Endodermal cell (in vitro differentiated cells): Measurements from ENCODE around the gene USP50. TPM values are rescaled to one million over a fixed set of nuclear protein-coding genes. Genes with fewer than 3 reads are reported as not detected.

Experiments
- DNase-seq: peaks from one replicate; pipeline ENCODE4 v3.0.0-alpha.2; 2017
- H3K27ac ChIP-seq: 2 replicates; pipeline ENCODE4 v1.5.1; 2013; ENCODE audit warnings: mild to moderate bottlenecking, low read depth, low read length, moderate library complexity
- H3K27me3 ChIP-seq: 2 replicates; pipeline ENCODE4 v1.6.1; 2013; ENCODE audit warnings: mild to moderate bottlenecking, low read length, moderate library complexity; ENCODE audit not compliant: insufficient read depth, control insufficient read depth, poor library complexity, severe bottlenecking
- H3K36me3 ChIP-seq: 2 replicates; pipeline ENCODE4 v1.7.0; 2013; ENCODE audit warnings: mild to moderate bottlenecking, low read length, moderate library complexity; ENCODE audit not compliant: control insufficient read depth, insufficient read depth
- H3K4me1 ChIP-seq: one replicate; pipeline ENCODE4 v1.7.0; 2013; ENCODE audit warnings: low read length; ENCODE audit not compliant: control insufficient read depth, insufficient read depth
- H3K4me3 ChIP-seq: 2 replicates; pipeline ENCODE4 v1.5.1; 2013; ENCODE audit warnings: mild to moderate bottlenecking, low read length, moderate library complexity
- H3K9ac ChIP-seq: 2 replicates; pipeline ENCODE4 v1.6.1; 2013; ENCODE audit warnings: mild to moderate bottlenecking, low read length, moderate library complexity; ENCODE audit not compliant: poor library complexity, severe bottlenecking; ENCODE audit errors: extremely low read depth
- H3K9me3 ChIP-seq: 2 replicates; pipeline ENCODE4 v1.6.1; 2013; ENCODE audit warnings: mild to moderate bottlenecking, low read length, moderate library complexity; ENCODE audit not compliant: control insufficient read depth
- H3K27ac Mint-ChIP-seq: 2 replicates; pipeline ENCODE4 v1.8.0; 2020; ENCODE audit warnings: mixed read lengths
- H3K27me3 Mint-ChIP-seq: 2 replicates; pipeline ENCODE4 v1.8.0; 2021; ENCODE audit warnings: mild to moderate bottlenecking, mixed read lengths; ENCODE audit not compliant: insufficient read depth
- H3K36me3 Mint-ChIP-seq: 2 replicates; pipeline ENCODE4 v1.8.0; 2020; ENCODE audit warnings: low read depth, mixed read lengths
- H3K4me1 Mint-ChIP-seq: 2 replicates; pipeline ENCODE4 v1.8.0; 2020; ENCODE audit warnings: mixed read lengths
- H3K4me3 Mint-ChIP-seq: 2 replicates; pipeline ENCODE4 v1.8.0; 2020; ENCODE audit warnings: mild to moderate bottlenecking, moderate library complexity, mixed read lengths
- H3K9me3 Mint-ChIP-seq: 2 replicates; pipeline ENCODE4 v1.8.0; 2020; ENCODE audit warnings: mild to moderate bottlenecking, mixed read lengths
- CTCF ChIP-seq: fragments of 200-600 bp; sonication (generic); conservative IDR thresholded peaks from 2 replicates; pipeline ENCODE4 v1.5.0; 2021; ENCODE audit warnings: antibody characterized with exemption, mild to moderate bottlenecking
- WGBS, 2 experiments: methylation state at CpG; one replicate each; pipeline versions ENCODE4 v1.1.5 to v1.1.7; 2013; ENCODE audit warnings: missing lambda C conversion rate in 2 of 2, mixed read lengths in 1 of 2; ENCODE audit not compliant: insufficient coverage in 1 of 2, insufficient read length in 1 of 2; 5-methylcytosine and 5-hydroxymethylcytosine counted together
- total RNA-seq, 2 donors: library from RNA; stranded (reverse); fragmentation: NEBNext Ultra II Directional in 1 of 2; extraction: Animal tissue kit (Norgen Biotek cat#: 25700) in 1 of 2; gene quantifications; 2 replicates in 1 of 2; 3 replicates in 1 of 2; pipeline ENCODE4 v1.2.1, GENCODE V29; 2021

Gene USP50
- total RNA-seq, 2 donors from 2014 or later, result 2.1 to 4.6 TPM

- Mint-ChIP-seq H3K36me3 (peaks cover 67% of the 10 kb centered on the region), H3K27ac (no peak overlapping the region), H3K27me3 (no peaks in the 10 kb centered on the region), H3K9me3 (peaks cover 4% of the 10 kb centered on the region), H3K4me3 (no peak overlapping the region), H3K4me1 (no peaks in the 10 kb centered on the region)
- Histone ChIP-seq H3K27ac (no peak overlapping the region), H3K9ac (no peak overlapping the region), H3K27me3 (no peaks in the 10 kb centered on the region), H3K36me3 (peaks cover 79% of the 10 kb centered on the region), H3K4me3 (no peak overlapping the region), H3K4me1 (no peaks in the 10 kb centered on the region), H3K9me3 (peaks cover 10% of the 10 kb centered on the region)
- no peak for DNase-seq
- 89 to 100% methylated on average over 3 of the region's 3 CpGs for WGBS, 2 experiments
- TF ChIP-seq CTCF, result no peak
Observed at GRCh38 chr15:50485389-50485788, 61.1 kb downstream of the USP50 start.

GRCh38 chr15:50484781-50485180 is 61.7 kb downstream of the USP50 start:
- Mint-ChIP-seq H3K4me3 (no peak overlapping the region), H3K27me3 (no peaks in the 10 kb centered on the region), H3K4me1 (no peaks in the 10 kb centered on the region), H3K9me3 (peaks cover 4% of the 10 kb centered on the region), H3K27ac (no peak overlapping the region), H3K36me3 (peaks cover 64% of the 10 kb centered on the region)
- H3K9me3 ChIP-seq, result peaks cover 10% of the 10 kb centered on the region
- no peaks in the 10 kb centered on the region for H3K27me3 ChIP-seq
- H3K4me3 ChIP-seq, result no peak overlapping the region
- H3K36me3 ChIP-seq, result peaks cover 79% of the 10 kb centered on the region
- no peak for DNase-seq
- 98 to 100% methylated on average over 1 of the region's 1 CpG for WGBS, 2 experiments
- no peak for TF ChIP-seq CTCF
- no peak overlapping the region for H3K9ac ChIP-seq
- H3K4me1 ChIP-seq, result no peaks in the 10 kb centered on the region
- no peak overlapping the region for H3K27ac ChIP-seq

- Mint-ChIP-seq H3K9me3 (no peaks in the 10 kb centered on the region), H3K4me3 (no peak overlapping the region), H3K36me3 (peaks cover 57% of the 10 kb centered on the region), H3K27me3 (no peaks in the 10 kb centered on the region), H3K4me1 (no peaks in the 10 kb centered on the region), H3K27ac (no peak overlapping the region)
- no peaks in the 10 kb centered on the region for H3K4me1 ChIP-seq
- H3K9ac ChIP-seq, result no peak overlapping the region
- H3K27ac ChIP-seq, result no peak overlapping the region
- no peak overlapping the region for H3K4me3 ChIP-seq
- no peak for DNase-seq
- peaks cover 78% of the 10 kb centered on the region for H3K36me3 ChIP-seq
- TF ChIP-seq CTCF, result no peak
- WGBS, 2 experiments, result 92 to 95% methylated on average over 11 to 12 of the region's 12 CpGs
- H3K9me3 ChIP-seq, result no peaks in the 10 kb centered on the region
- H3K27me3 ChIP-seq, result no peaks in the 10 kb centered on the region
Observed at GRCh38 chr15:50476143-50476542, 70.3 kb downstream of the USP50 start.
